22Rv1 (cell line): ENCODE measurements around the gene SLIT3.

Experiments
- H3K27ac ChIP-seq: fragments of 450-650 bp; 2 replicates; pipeline ENCODE4 v1.5.1; 2017
- ZFX ChIP-seq: fragments of 450-650 bp; IDR thresholded peaks from 2 replicates; pipeline ENCODE4 v1.6.1; 2017; ENCODE audit warnings: antibody characterized with exemption, borderline replicate concordance
- TF ChIP-seq, protein P1 (sequence below): fragments of 450-650 bp; IDR thresholded peaks from 2 replicates; pipeline ENCODE4 v1.5.1; 2017; ENCODE audit warnings: mild to moderate bottlenecking

Gene SLIT3

DNA sequence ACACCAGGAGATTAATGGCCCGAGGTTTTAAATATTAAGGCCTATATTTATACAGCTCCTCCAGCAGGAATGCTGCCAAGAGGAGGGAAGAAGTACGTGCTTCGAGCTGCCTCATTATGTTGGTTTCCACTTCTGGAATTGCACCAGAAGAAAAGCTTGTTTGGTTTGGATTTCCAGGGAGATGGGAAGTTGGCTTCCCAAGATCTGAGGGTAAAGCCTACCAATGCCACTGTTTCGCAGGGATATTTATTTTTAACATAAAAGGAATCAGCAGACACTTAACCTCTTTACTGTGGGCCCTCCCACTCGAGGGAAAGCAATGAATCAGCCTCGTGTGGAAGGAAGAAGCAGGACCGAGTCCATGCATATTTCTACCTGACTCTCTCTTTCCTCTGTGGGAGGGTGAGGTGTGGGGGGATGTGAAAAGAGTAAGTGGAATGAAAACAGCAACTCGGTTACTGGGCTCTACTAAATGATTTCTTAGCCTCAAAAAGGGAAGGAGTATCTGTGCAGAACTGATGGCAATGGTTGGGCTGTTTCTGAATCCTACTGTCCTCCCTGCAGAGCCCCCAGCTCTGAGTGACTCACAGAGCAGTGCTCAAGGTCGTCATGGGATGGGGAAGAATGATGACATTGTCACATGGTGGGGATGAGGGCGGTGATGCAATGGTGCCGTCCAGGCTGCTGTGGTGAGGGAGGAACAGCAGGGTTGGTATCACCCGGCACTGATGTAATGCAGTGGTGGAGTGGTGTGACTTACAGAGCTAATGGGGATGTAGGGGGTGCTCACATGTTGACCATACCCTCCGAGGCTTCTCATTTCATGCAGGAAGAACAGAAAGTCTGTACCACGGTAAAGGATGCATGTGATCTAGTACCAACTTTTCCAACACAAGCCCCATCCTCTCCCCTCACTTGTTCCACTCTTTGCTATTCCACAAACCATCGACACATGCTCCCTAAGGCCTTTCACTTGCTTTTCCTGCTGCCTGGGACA is 506.8 kb downstream of the SLIT3 start:
- TF ChIP-seq, protein P1, sequence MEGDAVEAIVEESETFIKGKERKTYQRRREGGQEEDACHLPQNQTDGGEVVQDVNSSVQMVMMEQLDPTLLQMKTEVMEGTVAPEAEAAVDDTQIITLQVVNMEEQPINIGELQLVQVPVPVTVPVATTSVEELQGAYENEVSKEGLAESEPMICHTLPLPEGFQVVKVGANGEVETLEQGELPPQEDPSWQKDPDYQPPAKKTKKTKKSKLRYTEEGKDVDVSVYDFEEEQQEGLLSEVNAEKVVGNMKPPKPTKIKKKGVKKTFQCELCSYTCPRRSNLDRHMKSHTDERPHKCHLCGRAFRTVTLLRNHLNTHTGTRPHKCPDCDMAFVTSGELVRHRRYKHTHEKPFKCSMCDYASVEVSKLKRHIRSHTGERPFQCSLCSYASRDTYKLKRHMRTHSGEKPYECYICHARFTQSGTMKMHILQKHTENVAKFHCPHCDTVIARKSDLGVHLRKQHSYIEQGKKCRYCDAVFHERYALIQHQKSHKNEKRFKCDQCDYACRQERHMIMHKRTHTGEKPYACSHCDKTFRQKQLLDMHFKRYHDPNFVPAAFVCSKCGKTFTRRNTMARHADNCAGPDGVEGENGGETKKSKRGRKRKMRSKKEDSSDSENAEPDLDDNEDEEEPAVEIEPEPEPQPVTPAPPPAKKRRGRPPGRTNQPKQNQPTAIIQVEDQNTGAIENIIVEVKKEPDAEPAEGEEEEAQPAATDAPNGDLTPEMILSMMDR, result no peak
- no peak for TF ChIP-seq ZFX
- H3K27ac ChIP-seq, result no peak overlapping the region

DNA sequence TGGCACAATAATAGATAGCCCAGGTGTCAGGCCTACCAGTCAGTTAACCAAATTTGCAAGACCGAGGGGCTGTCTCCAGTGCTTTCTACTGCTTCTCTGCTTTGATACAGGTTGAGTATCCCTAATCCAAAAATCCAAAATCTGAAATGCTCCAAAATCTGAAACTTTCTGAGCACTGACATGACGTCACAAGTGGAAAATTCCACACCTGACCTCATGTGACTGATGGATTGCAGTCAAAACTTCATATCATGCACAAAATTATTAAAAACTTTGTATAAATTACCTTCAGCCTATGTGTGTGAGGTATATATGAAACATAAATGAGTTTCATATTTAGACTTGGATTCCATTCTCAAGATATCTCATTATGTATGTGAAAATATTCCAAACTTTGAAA is 508.3 kb downstream of the SLIT3 start:
- no peak overlapping the region for H3K27ac ChIP-seq

DNA sequence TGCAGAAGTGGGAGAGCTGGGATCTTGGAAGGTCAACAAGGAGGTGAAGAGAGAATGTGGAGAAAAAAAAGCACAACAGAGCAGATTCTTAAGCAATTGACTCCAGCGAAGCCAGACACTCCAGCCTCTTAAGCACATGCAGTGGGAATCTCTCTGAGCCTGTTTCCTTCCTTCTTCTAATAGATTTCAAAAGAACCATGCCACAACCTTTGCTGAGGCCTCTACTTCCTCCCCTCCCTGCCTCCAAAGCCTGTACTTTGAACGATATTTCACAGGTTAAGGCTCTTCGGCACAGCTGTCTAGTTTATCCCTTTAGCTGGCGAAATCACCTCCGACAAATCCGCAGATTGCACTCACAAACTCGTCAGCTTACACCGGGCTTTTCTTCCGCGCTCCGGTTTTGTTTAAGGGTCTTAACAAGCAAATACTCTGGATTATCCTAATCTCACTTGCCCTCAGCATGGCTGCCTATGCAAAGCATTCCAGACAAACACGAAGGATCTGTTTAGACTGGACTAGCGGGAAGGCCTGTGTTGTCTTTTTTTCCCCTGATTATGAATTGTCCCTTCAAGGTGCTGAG is 510.2 kb downstream of the SLIT3 start:
- H3K27ac ChIP-seq, result no peak overlapping the region

More for the DNA sequence above, 508.3 kb downstream of the SLIT3 start:
- TF ChIP-seq, protein P1, result no peak
- no peak for TF ChIP-seq ZFX

DNA sequence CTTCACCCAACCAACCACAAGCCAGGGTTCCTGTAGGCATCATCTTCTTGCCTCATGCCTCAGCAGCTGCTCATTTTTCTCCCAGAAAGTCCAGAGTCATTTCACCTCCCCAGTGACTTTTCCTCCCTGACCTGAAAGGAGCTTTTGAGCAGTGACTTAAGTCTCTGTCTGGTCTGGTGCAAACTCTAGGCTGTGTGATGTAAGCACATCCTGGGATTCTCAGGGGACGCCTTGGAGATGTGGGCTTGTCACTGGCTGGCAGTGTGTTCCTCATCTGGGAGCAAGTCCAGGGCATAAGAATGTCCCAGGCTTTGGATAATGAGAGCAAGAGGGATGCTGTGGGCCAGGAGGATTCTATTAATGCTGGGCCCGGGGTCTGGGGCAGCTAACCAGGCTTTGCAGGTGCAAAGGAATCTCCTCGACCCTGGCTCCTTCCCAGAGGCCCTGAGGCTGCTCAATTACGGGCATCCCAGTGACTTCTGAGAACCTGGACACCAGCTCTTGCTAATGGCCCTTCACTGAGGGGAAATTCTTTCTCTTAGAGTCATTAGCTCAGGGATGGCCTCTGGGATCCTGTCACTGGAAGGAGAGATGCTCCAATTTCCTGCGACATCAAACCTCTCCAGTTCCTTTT is 510.8 kb downstream of the SLIT3 start:
- H3K27ac ChIP-seq, result no peak overlapping the region
- TF ChIP-seq, protein P1, result no peak
- no peak for TF ChIP-seq ZFX

More for the DNA sequence above, 510.2 kb downstream of the SLIT3 start:
- TF ChIP-seq, protein P1, result no peak

DNA sequence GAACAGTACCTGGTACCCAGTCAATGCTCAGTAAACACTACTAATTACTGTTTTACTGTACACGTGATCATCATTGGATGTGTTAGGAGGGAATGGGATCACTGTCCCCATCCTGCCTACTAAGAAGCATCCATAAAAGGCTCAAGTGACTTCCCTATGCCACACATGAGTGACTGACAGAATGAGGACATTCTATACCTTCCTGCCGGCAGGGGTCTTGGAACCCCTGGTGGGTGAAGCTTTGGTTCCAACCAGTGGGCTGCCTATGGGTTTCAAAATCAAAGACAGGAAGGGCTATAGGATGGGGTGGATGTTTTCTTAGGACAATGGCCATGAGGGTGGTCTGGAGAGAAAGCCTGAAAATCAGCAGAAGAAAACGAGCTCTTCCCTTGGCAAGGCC is 512.2 kb downstream of the SLIT3 start:
- H3K27ac ChIP-seq, result no peak overlapping the region
- TF ChIP-seq, protein P1, result no peak
- no peak for TF ChIP-seq ZFX

DNA sequence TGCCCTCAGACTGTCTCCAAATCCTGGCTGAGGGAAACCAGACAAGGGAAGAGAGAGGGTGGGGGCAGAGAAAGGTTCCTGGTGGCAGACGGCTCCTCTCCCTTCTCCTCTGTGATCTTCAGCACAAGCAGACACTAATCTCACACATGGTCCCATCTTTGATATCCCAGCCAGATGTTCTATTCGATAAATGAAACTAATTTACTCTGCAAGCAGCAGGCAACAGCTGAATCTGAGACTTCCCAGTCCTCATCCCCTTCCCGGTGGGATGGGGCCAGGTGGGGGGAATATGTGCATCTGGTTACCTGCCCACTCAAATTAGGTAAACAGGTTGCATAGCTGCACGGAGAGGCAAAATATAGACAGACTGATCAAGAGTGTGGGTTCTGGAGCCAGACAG is 512.8 kb downstream of the SLIT3 start:
- no peak for TF ChIP-seq ZFX
- TF ChIP-seq, protein P1, result no peak
- H3K27ac ChIP-seq, result no peak overlapping the region
